Fibroblast of skin of left quadriceps (primary cell): ENCODE results near the gene GAL3ST2.
A peak's percentile ranks its signal among the peaks of the same experiment; 100 is the strongest.
"Not testable (repeated sequence)": the region's sequence is repeated elsewhere in the genome, so short reads cannot be mapped to it uniquely, and the experiment has no call there.

Experiments
- DNase-seq, 2 experiments: peaks; one replicate each; pipeline ENCODE4 v3.0.0-alpha.2; 2013; ENCODE audit warnings: low read depth in 2 of 2

The GAL3ST2 gene

DNA sequence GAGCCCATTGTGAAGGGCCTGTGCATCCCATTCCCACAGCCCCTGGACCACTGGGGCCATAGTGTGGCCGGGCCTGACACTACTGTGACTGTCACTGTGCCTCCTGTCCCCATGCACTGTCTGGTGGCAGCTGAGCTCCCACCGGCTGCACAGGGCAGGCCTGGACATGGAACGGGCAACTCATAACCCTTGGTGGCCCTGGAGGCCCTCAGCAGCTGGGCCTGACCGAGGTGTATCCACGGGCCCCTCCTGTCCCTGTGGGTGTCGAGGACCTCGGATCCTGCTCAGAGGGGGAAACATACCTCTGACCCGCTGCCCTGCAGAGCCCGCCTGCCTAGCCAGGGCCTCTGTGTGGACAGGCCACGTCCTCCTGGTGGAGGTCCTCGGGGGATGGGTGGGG is 7.8 kb upstream of the GAL3ST2 start:
- DNase-seq: no peak

GRCh38 chr2:241769819-241770184 is 6.8 kb upstream of the GAL3ST2 start:
- no peak for DNase-seq

GRCh38 chr2:241770185-241770935 is 6.3 kb upstream of the GAL3ST2 start:
- DNase-seq: no peak

GRCh38 chr2:241770936-241771285 is 5.7 kb upstream of the GAL3ST2 start:
- DNase-seq: no peak

DNA sequence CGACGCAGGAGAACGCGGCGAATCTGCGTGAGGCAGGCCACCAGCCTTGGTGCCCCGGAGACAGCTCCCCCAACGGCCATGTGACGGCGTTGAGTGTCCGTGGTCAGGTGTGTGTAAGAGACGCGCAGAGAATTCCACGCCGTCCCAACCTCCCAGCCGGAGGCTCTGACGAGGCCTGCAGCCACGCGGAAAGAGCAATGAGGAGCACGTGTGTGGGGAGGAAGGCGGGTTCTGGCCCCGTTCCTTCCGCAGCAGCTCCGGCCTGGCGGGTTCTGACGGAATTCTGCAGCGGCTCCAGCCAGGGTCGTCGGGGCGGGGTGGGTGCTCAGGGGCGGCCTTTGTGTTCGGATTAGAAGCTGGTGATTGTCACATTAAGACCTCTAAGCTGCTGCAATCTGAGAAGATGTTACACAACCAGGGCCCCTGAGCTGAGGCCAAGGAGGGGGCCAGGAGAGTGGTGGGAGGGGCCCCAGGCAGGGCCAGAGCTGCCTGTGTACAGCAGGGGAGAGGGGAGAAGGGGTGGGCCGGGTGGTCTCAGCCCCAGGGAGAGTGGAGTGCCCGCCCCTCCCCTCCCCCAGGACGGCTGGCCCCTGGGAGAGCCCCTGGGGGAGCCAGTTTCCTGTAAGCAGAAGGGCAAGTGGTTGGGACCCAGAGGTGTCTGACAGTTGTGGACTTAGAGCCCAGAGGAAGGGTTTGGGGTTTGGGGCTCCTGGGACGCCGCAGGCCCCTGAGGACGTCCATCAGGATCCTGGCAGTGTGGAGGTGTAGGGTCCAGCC is 5.1 kb upstream of the GAL3ST2 start:
- DNase-seq: peak; percentile 18 to 29

GRCh38 chr2:241772063-241772499 is 4.5 kb upstream of the GAL3ST2 start:
- no peak for DNase-seq

DNA sequence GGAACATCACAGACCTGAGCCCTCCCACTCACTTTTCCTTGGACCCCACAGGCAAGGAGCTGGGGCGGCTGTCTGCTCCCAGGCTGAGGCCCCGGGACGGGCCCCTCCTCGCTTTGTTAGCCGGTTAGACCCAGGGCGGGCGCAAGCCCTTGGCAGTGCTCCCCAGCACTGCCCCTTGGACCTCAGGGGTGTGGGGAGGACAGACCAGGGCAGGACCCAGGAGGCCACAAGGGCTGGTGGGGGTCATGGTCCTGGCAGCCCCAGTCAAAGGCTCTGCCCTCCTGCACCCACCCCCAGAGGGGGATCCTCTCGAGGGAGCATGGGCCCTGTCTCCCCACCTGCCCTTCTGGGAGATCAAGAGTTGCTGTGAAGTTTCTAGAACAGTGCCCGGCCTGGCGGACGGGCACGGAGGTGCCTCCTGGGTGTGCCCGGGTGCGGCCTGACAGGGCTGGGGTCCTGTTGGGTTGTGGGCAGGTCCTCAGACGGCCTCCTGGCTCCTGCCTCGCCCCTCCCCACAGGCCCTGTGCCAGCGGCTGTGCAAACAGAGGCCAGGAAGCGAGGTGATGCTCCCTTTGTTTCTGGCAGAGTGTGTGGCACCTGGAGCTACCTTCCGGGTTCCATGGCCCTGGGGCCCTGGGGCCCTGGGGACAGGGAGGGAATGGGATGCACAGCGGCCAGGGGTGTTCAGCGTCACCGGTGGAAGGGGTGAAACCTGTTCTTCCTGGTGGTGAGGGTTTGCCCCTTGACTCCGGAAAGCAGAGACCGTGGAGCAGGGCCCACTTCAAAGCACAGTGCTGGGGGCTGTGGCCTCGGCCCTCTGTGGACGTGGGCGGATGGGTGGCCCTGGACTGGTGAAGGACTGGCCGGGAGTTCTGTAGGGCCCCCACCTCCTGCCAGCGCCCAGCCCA is 2.9 kb upstream of the GAL3ST2 start:
- no peak for DNase-seq

- DNase-seq: peak; percentile 56 to 58
Measured at GRCh38 chr2:241774419-241775222, 2.0 kb upstream of the GAL3ST2 start.

DNA sequence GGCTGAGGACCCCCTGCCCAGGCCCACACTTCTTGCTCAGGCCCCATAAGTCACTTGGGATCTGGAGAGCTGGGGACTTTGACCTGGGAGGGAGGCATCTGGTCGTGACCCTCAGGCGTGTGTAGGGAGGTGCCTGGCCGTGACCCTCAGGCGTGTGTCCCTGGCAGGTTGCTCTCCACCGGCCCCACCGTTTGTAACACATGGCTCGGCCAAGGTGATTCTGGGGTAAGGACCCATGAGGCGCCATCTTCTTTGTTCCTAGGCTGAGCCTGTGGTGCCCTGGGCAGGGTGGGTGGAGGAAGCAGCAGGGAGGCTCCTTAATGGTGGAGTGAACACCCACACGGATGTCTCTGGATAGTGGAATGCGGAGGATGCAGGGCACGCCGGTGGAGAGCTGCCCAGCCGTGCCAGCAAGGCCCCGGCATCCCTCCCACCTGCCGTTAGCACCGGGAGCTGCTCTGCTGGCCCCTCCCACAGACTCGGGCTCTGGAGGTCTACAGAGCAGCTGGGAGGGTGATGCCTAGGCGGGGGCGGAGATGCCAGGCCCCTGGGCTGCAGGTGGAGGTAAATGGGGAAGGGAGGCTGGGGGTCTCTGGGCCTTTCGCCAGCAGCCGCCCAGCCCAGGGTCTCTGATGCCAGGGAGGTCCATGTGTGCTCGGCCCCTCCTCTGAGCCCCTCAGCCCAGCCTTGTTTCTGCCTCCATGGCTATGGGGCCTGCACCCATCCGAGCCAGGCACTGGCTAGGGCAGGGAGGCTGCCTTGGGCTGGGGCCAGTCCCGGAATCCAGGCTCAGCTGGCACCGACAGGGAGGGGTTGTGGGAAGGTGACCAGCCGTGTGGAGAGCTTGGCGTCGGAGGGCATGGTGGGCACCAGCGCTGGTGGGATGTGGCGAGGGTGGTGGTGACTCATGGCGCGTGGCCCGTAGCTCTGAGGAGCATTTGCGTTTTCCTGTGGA is 1.1 kb upstream of the GAL3ST2 start:
- DNase-seq: no peak

DNA sequence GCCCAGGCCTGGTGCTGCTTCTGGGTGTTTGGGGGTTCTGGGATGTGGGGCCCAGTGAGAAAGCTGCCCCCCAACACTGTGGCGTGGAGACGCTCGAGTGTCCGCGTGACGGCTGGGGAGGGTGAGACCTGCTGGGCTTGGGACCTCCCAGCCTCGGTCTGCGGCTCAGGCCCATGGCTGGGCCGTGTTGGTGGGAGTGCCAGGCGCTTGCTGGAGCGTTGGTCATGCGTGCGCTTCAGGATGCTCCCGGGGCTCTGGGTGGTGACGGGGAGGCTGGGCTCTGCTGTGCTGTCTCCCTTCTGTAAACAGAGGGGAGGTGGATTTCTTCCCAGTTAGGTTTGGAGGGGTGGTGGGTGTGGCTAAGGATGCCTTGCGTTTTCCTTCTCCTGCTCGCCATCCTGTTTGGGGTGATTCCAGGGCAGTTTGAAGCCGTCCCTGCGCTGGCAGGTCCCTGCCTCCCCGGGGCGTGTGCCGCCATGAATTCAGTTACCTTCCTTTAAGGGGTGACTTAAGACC is 606 bp downstream of the GAL3ST2 start:
- DNase-seq: no peak

DNA sequence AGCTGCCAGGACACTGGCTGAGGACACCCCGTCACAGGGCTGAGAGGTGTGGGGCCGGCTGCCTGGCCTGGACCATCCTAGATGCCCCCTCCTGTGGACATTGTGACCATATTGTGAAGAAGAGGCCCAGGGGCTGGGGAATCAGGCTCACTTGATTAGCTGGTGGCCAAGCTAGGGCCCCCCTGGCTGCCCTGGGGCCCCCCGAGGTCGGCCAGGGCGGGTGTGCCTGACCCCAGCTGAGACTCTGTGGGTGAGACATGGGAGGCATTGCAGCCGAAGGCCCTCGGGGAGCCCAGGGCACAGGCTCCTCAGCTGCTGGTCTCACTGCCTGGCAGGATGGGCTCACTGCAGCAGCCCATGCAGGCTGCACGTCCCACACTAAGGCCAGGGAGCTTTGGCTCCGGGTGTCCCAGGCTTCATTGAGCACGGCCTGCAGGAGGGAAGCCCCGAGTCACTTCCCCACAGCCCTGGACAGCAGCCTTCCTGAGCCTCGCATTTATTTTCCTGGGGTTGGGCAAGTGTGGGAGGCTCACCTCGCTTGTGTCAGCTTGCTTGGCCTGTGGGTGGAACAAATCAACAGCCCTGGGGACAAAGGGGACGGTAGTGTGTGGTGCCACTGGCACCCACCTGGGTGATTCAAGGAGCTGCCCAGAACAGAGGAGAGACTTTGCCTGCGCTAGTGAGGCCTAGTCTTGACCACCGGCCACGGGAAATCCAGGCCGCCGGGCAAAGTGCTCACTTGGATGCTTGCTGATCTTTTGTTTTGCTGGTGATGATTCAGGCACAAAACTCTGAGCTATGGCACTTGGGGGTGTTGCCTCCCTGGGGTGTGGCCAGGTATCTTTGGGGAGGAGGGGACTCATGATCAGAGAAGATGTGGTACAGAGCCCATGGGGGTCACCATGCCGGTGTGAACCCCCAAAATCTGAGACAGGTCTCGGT is 1.3 kb downstream of the GAL3ST2 start:
- no peak for DNase-seq

DNA sequence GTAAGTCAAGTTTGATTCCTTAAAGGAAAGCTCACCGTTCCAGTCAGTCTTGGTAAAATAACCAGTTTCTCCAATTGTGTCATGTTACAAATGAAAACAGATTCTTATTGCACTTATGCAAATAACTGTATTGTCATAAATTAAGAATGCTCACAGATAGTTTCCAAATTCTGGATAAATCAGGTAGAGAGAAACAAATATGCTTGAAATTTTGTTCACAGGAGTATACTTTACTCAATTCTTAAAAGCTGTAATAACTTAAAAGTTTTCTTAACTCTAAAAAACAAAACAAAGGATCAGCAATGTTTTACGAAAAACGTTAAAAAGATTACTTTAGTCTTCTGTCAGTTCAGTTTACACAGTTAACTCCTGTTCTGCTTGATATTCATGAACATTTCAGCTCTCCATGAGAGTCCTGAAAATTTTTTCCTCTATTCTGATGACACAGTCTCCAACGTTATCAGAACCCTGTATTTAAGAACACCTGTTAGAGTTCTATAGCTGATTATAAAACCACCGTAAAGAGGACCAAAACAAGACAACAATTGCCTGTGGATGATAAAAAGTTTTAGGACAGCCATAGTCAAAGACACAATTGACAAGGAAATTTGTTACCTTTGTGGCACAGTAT is 4.4 kb downstream of the GAL3ST2 start:
- DNase-seq: no peak

GRCh38 chr2:241782053-241782452 is 5.4 kb downstream of the GAL3ST2 start:
- not testable (repeated sequence) for DNase-seq

GRCh38 chr2:241788135-241788534 is 11.5 kb downstream of the GAL3ST2 start:
- DNase-seq: no peak

DNA sequence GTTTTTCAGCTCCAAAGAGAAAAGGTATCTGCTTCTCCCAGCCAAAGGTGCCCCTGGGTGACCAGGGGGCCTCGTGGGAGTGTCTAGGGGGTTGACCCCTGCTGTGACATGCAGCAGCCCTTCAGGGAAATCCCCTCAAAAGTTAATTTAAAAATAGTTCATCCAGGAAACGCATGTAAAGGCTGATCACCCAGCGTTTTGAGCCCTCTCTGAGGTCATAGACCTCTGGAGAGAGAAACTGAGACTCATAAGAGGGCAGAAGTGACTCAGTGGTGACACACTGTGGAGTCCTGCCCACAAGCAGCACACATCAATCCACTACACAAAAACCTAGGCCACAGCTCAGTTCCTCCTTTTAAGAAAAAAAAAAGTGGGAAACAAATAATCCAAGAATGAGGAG is 11.9 kb downstream of the GAL3ST2 start:
- DNase-seq: no peak

- DNase-seq: not testable (repeated sequence)
Measured at GRCh38 chr2:241791385-241791784, 14.8 kb downstream of the GAL3ST2 start.

DNA sequence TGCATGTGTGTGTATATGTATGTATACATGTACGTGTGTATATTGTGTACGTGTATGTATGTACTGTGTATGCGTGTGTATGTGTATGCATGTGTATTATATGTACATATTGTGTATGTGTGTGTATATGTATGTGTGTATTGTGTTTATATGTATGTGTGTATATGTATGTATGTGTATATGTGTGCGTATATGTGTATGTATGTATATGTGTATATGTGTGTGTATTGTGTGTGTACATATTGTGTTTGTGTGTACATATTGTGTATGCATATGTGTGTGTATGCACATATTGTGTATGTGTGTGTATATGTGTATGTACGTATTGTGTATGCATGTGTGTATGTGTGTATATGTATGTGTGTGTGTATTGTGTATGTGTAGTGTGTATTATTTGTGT is 16.8 kb downstream of the GAL3ST2 start:
- no peak for DNase-seq

GRCh38 chr2:241794250-241794823 is 17.7 kb downstream of the GAL3ST2 start:
- no peak for DNase-seq
